BJ (cell line): ENCODE results near the gene GLYR1. TPM values are rescaled to one million over a fixed set of nuclear protein-coding genes. Genes with fewer than 3 reads are reported as not detected.
A peak's percentile ranks its signal among the peaks of the same experiment; 100 is the strongest.

Source experiments
- CTCF ChIA-PET: fragments of 350-600 bp; formaldehyde crosslinking; extraction: SDS; loops from one replicate; lab custom pipeline; 2021; ENCODE audit warnings: antibody characterized with exemption, inconsistent platforms; lab: Yijun Ruan, JAX
- POLR2A ChIA-PET: fragments of 300-600 bp; sonication (Branson Sonifier 250); formaldehyde crosslinking; extraction: SDS; loops from one replicate; lab custom pipeline; 2021; ENCODE audit warnings: antibody characterized with exemption; lab: Charles Lee
- DNase-seq: peaks from one replicate; pipeline ENCODE4 v3.0.0-alpha.2; 2011; ENCODE audit warnings: low read depth
- H3K27me3 ChIP-seq: 2 replicates; pipeline ENCODE4 v1.6.0; 2011; ENCODE audit warnings: low read length; ENCODE audit not compliant: control insufficient read depth, insufficient read depth
- H3K36me3 ChIP-seq: 2 replicates; pipeline ENCODE4 v1.5.1; 2011; ENCODE audit warnings: low read length; ENCODE audit not compliant: control insufficient read depth, insufficient read depth
- H3K4me3 ChIP-seq: 2 replicates; pipeline ENCODE4 v1.5.1; 2011; ENCODE audit warnings: low read depth, mild to moderate bottlenecking, control low read depth, low read length
- polyA plus RNA-seq: library from polyadenylated mRNA; depleted of rRNA; stranded (reverse); fragments of >200 nt; gene quantifications from 2 replicates; pipeline ENCODE4 v1.2.3, GENCODE V29; 2011
- TF ChIP-seq, protein P1 (sequence below): IDR thresholded peaks from 2 replicates; pipeline ENCODE4 v1.5.1; 2011; ENCODE audit warnings: low read depth, mild to moderate bottlenecking, control low read depth, inconsistent platforms, low read length, moderate library complexity; ENCODE audit not compliant: insufficient read depth

Gene GLYR1
- polyA plus RNA-seq, 1 experiment = 41.6 TPM

DNA sequence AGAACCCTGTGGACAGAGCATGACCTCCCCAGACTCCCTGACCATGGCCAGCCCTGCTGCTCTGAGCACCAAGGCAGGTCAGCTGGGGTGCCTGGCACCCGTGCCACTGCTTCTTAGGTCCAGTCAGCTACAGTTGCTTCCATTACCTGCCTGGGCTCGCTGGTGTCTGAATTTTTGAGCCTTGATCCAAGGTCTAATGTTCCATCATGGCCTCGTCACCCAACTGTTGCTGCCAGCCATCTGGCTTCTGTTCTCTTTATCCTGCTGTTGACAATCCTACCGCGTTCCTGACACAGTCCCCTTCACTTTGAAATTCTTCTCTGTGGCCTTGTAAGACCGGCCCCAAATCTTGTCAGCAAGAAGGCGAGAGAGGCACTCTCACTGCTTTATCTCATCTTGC lies 16.7 kb downstream of the GLYR1 start:
- CTCF ChIA-PET = interaction anchor here (0.5 to 1.0 kb wide), 3 partner anchors 12 to 15 kb away, joined by 3 to 4 read pairs (median 3); no protein-coding TSS in a partner anchor
- TF ChIP-seq, protein P1, sequence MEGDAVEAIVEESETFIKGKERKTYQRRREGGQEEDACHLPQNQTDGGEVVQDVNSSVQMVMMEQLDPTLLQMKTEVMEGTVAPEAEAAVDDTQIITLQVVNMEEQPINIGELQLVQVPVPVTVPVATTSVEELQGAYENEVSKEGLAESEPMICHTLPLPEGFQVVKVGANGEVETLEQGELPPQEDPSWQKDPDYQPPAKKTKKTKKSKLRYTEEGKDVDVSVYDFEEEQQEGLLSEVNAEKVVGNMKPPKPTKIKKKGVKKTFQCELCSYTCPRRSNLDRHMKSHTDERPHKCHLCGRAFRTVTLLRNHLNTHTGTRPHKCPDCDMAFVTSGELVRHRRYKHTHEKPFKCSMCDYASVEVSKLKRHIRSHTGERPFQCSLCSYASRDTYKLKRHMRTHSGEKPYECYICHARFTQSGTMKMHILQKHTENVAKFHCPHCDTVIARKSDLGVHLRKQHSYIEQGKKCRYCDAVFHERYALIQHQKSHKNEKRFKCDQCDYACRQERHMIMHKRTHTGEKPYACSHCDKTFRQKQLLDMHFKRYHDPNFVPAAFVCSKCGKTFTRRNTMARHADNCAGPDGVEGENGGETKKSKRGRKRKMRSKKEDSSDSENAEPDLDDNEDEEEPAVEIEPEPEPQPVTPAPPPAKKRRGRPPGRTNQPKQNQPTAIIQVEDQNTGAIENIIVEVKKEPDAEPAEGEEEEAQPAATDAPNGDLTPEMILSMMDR = no peak
- H3K36me3 ChIP-seq = peaks cover 39% of the 10 kb centered on the region

GRCh38 chr16:4828567-4829321 lies 18.3 kb downstream of the GLYR1 start:
- Histone ChIP-seq H3K36me3 (peaks cover 45% of the 10 kb centered on the region), H3K27me3 (no peaks in the 10 kb centered on the region), H3K4me3 (no peak overlapping the region)
- TF ChIP-seq, protein P1 = no peak
- CTCF ChIA-PET = interaction anchor here (0.6 kb wide), 1 partner anchor 230 kb away, joined by 4 read pairs; no protein-coding TSS in a partner anchor
- DNase-seq = peak; percentile 15
- POLR2A ChIA-PET = no interaction called here

More for the DNA sequence above, 16.7 kb downstream of the GLYR1 start:
- H3K4me3 ChIP-seq = no peak overlapping the region
- H3K27me3 ChIP-seq = no peaks in the 10 kb centered on the region
- no peak for DNase-seq
- POLR2A ChIA-PET = no interaction called here

DNA sequence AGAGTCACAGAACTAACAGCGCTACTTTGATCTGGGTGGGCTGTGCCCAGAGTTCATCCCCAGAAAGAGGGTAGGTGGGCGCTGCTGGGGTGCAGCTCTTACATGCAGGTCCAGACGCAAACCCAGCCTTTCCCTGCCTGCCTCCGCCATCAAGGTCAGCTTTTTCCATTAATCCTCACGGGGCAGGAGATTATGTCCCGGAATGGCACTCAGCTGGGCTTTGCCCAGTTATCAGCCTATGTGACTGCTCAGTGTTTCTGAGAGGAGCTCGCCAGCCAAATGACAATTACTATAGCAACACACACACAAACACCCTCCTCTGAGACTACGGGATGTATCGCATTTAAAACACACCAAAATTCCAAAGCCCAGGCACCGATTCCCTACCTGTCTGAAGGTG lies 20.1 kb downstream of the GLYR1 start:
- DNase-seq = no peak
- Histone ChIP-seq H3K4me3 (no peak overlapping the region), H3K36me3 (peaks cover 43% of the 10 kb centered on the region), H3K27me3 (no peaks in the 10 kb centered on the region)
- CTCF ChIA-PET = interaction anchor here (1.0 to 1.7 kb wide), 2 partner anchors 9 to 16 kb away, joined by 3 read pairs; no protein-coding TSS in a partner anchor
- POLR2A ChIA-PET = no interaction called here
- TF ChIP-seq, protein P1 = no peak

- H3K27me3 ChIP-seq = no peaks in the 10 kb centered on the region
- peaks cover 41% of the 10 kb centered on the region for H3K36me3 ChIP-seq
- no peak overlapping the region for H3K4me3 ChIP-seq
- ChIA-PET CTCF (interaction anchor here (1.0 to 1.7 kb wide), 2 partner anchors 10 to 15 kb away, joined by 3 read pairs; no protein-coding TSS in a partner anchor), POLR2A (no interaction called here)
- TF ChIP-seq, protein P1 = no peak
- no peak for DNase-seq
Measured at GRCh38 chr16:4826526-4826925, 20.6 kb downstream of the GLYR1 start.

DNA sequence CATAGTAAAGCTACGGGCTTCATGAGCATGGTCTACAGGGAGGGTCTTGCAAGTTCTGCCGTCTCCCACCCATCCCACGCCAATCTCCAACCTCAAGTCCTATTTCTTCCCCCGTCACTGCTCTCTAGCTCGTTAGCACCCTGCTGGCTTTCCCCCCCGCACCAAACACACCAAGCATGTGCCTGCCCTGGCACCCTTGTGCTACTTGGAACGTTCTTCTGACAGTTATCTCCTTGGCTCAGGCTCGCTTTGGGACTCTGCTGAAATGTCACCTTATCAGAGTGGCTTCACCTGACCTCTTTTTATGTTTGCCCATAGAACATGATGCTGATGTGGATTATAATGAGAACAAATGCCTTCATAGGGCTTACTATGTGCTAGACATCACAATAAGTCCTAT lies 21.9 kb downstream of the GLYR1 start:
- CTCF ChIA-PET = interaction anchor here (0.8 kb wide), 1 partner anchor 15 kb away, joined by 3 read pairs; no protein-coding TSS in a partner anchor
- peaks cover 34% of the 10 kb centered on the region for H3K36me3 ChIP-seq
- no peak overlapping the region for H3K4me3 ChIP-seq
- no peak for DNase-seq
- no peaks in the 10 kb centered on the region for H3K27me3 ChIP-seq
- TF ChIP-seq, protein P1 = no peak
- POLR2A ChIA-PET = no interaction called here
